Smooth muscle cell (in vitro differentiated cells): ENCODE measurements around the gene TMEM41B. TPM values are rescaled to one million over a fixed set of nuclear protein-coding genes. Genes with fewer than 3 reads are reported as not detected.
"Not testable (repeated sequence)": the region's sequence is repeated elsewhere in the genome, so short reads cannot be mapped to it uniquely, and the experiment has no call there.

Experiments used
- DNase-seq: peaks from one replicate; lab custom pipeline; 2025; ENCODE audit not compliant: unreplicated experiment; lab: John Stamatoyannopoulos, UW
- H2AFZ ChIP-seq: fragments of 200-600 bp; sonication (generic); 2 replicates; pipeline ENCODE4 v1.6.0; 2016; ENCODE audit warnings: antibody characterized with exemption, low read depth, mild to moderate bottlenecking
- H3F3A ChIP-seq: fragments of 200-600 bp; sonication (generic); 2 replicates; pipeline ENCODE4 v1.6.0; 2017; ENCODE audit warnings: antibody characterized with exemption, low read depth
- H3K27ac ChIP-seq: fragments of 200-600 bp; sonication (generic); 2 replicates; pipeline ENCODE4 v1.5.1; 2016; ENCODE audit warnings: low read depth, mild to moderate bottlenecking
- H3K27me3 ChIP-seq: fragments of 200-600 bp; sonication (generic); 2 replicates; pipeline ENCODE4 v1.6.1; 2016; ENCODE audit warnings: low read depth, mild to moderate bottlenecking
- H3K36me3 ChIP-seq: fragments of 200-600 bp; sonication (generic); 2 replicates; pipeline ENCODE4 v1.5.1; 2016; ENCODE audit warnings: low read depth
- H3K4me1 ChIP-seq: fragments of 200-600 bp; sonication (generic); 2 replicates; pipeline ENCODE4 v1.5.1; 2016; ENCODE audit warnings: low read depth
- H3K4me2 ChIP-seq: fragments of 200-600 bp; sonication (generic); 2 replicates; pipeline ENCODE4 v1.6.0; 2016; ENCODE audit warnings: mild to moderate bottlenecking
- H3K4me3 ChIP-seq: fragments of 200-600 bp; sonication (generic); 2 replicates; pipeline ENCODE4 v1.5.1; 2016; ENCODE audit warnings: mild to moderate bottlenecking
- H3K79me2 ChIP-seq: fragments of 200-600 bp; sonication (generic); 2 replicates; pipeline ENCODE4 v1.6.0; 2016; ENCODE audit warnings: low read depth, mild to moderate bottlenecking
- H3K9ac ChIP-seq: fragments of 200-600 bp; sonication (generic); 2 replicates; pipeline ENCODE4 v1.6.0; 2016; ENCODE audit warnings: low read depth
- H3K9me3 ChIP-seq: fragments of 200-600 bp; sonication (generic); replicated peaks from 2 replicates; pipeline ENCODE4 v1.5.1; 2016; ENCODE audit warnings: low read depth
- H4K20me1 ChIP-seq: fragments of 200-600 bp; sonication (generic); 2 replicates; pipeline ENCODE4 v1.6.0; 2016; ENCODE audit warnings: low read depth
- CTCF ChIP-seq: fragments of 200-600 bp; sonication (generic); IDR thresholded peaks from 2 replicates; pipeline ENCODE4 v1.5.1; 2017; ENCODE audit warnings: borderline replicate concordance, mild to moderate bottlenecking, antibody characterized with exemption; ENCODE audit not compliant: insufficient read depth, poor library complexity, severe bottlenecking
- WGBS: methylation state at CpG from one replicate; pipeline ENCODE4 v1.1.7; 2016; ENCODE audit warnings: low lambda C conversion rate; 5-methylcytosine and 5-hydroxymethylcytosine counted together
- polyA plus RNA-seq: library from polyadenylated mRNA; unstranded; fragments of >200 nt; fragmentation: Nextera tagmentation; extraction: Ambion mirVana; gene quantifications from 2 replicates; pipeline ENCODE4 v1.2.1, GENCODE V29; 2016
- total RNA-seq: library from RNA; depleted of rRNA; stranded (reverse); fragments of >200 nt; gene quantifications from 2 replicates; pipeline ENCODE4 v1.2.3, GENCODE V29; 2014

TMEM41B gene
- total RNA-seq (57.3 and 95.4 TPM in 2 replicates), polyA plus RNA-seq (33.6 and 34.8 TPM in 2 replicates)

GRCh38 chr11:9314291-9315077, at the start of gene TMEM41B:
TMEM41B (minus strand) TSS chr11:9314593; CDS start chr11:9314441, 152 bp downstream.
- Histone ChIP-seq H3K4me3 (peak within 1 kb of the TSS; percentile 86), H3K4me1 (peaks cover 32% of the 10 kb centered on the region)
- TF ChIP-seq CTCF = no peak

GRCh38 chr11:9362393-9362863, 48.0 kb upstream of the TMEM41B start:
- H3F3A ChIP-seq = peaks cover 13% of the 10 kb centered on the region
- no peak overlapping the region for H3K4me3 ChIP-seq
- H3K4me1 ChIP-seq = peaks cover 3% of the 10 kb centered on the region
- peak overlapping the region; percentile 99 for H3K27ac ChIP-seq
- H2AFZ ChIP-seq = peak overlapping the region; percentile 64
- no peak for TF ChIP-seq CTCF
- peak overlapping the region; percentile 51 for H3K4me2 ChIP-seq
- no peaks in the 10 kb centered on the region for H3K9me3 ChIP-seq
- no peak for DNase-seq
- no peaks in the 10 kb centered on the region for H3K27me3 ChIP-seq
- no peaks in the 10 kb centered on the region for H3K79me2 ChIP-seq
- H3K36me3 ChIP-seq = no peaks in the 10 kb centered on the region
- no peaks in the 10 kb centered on the region for H4K20me1 ChIP-seq
- peak overlapping the region; percentile 90 for H3K9ac ChIP-seq
- WGBS = 35% methylated on average over 2 of the region's 2 CpGs

More at GRCh38 chr11:9314291-9315077, at the start of gene TMEM41B:
- H4K20me1 ChIP-seq = peaks cover 39% of the 10 kb centered on the region
- H3K27me3 ChIP-seq = no peaks in the 10 kb centered on the region
- H3K9ac ChIP-seq = peak within 1 kb of the TSS; percentile 90
- peak within 1 kb of the TSS; percentile 89 for H3K4me2 ChIP-seq
- peak within 1 kb of the TSS; percentile 60 for H2AFZ ChIP-seq
- 2% methylated on average over 55 of the region's 71 CpGs for WGBS
- no peaks in the 10 kb centered on the region for H3K36me3 ChIP-seq
- H3F3A ChIP-seq = no peaks in the 10 kb centered on the region
- no peaks in the 10 kb centered on the region for H3K9me3 ChIP-seq
- peaks cover 48% of the 10 kb centered on the region for H3K79me2 ChIP-seq
- peak; percentile 94 for DNase-seq
- peak within 1 kb of the TSS; percentile 92 for H3K27ac ChIP-seq

- not testable (repeated sequence) for H2AFZ ChIP-seq, H4K20me1 ChIP-seq, H3K4me3 ChIP-seq, H3K79me2 ChIP-seq, H3K4me2 ChIP-seq, H3K27me3 ChIP-seq, H3K36me3 ChIP-seq, H3K4me1 ChIP-seq, H3K9me3 ChIP-seq, DNase-seq, H3K9ac ChIP-seq
- WGBS = 93% methylated on average over 13 of the region's 13 CpGs
- peak overlapping the region; percentile 99 for H3K27ac ChIP-seq
- peaks cover 13% of the 10 kb centered on the region for H3F3A ChIP-seq
Measured at GRCh38 chr11:9360862-9361622, 46.6 kb upstream of the TMEM41B start.

GRCh38 chr11:9357041-9357440, 42.6 kb upstream of the TMEM41B start:
- Histone ChIP-seq H3K9ac (no peak overlapping the region), H3K4me2 (no peak overlapping the region), H2AFZ (no peak overlapping the region), H3K27ac (no peak overlapping the region), H3K27me3 (no peaks in the 10 kb centered on the region), H3K79me2 (no peaks in the 10 kb centered on the region), H3K4me3 (no peak overlapping the region), H4K20me1 (no peaks in the 10 kb centered on the region), H3K9me3 (no peaks in the 10 kb centered on the region), H3F3A (no peaks in the 10 kb centered on the region), H3K36me3 (no peaks in the 10 kb centered on the region), H3K4me1 (no peaks in the 10 kb centered on the region)
- DNase-seq = no peak
- whole genome bisulfite sequencing = 94% methylated on average over 4 of the region's 4 CpGs
- no peak for TF ChIP-seq CTCF
